Measurements from ENCODE around the gene CDH9. TPM values are rescaled to one million over a fixed set of nuclear protein-coding genes. Genes with fewer than 3 reads are reported as not detected.

CDH9 gene
- total RNA-seq, 1 donor from 2014 or later: 0.14 TPM

- no peak overlapping the region for H3K4me3 Mint-ChIP-seq
- no peaks in the 10 kb centered on the region for H3K36me3 Mint-ChIP-seq (ENCODE audit: low read depth)
- no peak for DNase-seq (ENCODE audit: low read depth, low spot score)
- no peaks in the 10 kb centered on the region for H3K9me3 Mint-ChIP-seq
- H3K4me1 Mint-ChIP-seq: no peaks in the 10 kb centered on the region
- H3K27me3 Mint-ChIP-seq (ENCODE audit: low read depth): no peaks in the 10 kb centered on the region
- H3K27ac Mint-ChIP-seq (ENCODE audit: unreplicated experiment): no peak overlapping the region
- no peak for TF ChIP-seq CTCF (conservative IDR thresholded peaks at IDR 0.05)
Observed at GRCh38 chr5:26843677-26844076, 194.7 kb downstream of the CDH9 start.

GRCh38 chr5:26833596-26833995, 204.8 kb downstream of the CDH9 start:
- TF ChIP-seq CTCF (conservative IDR thresholded peaks at IDR 0.05): no peak
- no peak for DNase-seq (ENCODE audit: low read depth, low spot score)
- Mint-ChIP-seq H3K9me3 (peaks cover 7% of the 10 kb centered on the region), H3K4me3 (no peak overlapping the region), H3K27ac (ENCODE audit: unreplicated experiment) (no peak overlapping the region), H3K27me3 (ENCODE audit: low read depth) (no peaks in the 10 kb centered on the region), H3K36me3 (ENCODE audit: low read depth) (no peaks in the 10 kb centered on the region), H3K4me1 (no peaks in the 10 kb centered on the region)
